Measurements from ENCODE around the gene BIRC3.
"Not testable (repeated sequence)": the region's sequence is repeated elsewhere in the genome, so short reads cannot be mapped to it uniquely, and the experiment has no call there.

Gene BIRC3

DNA sequence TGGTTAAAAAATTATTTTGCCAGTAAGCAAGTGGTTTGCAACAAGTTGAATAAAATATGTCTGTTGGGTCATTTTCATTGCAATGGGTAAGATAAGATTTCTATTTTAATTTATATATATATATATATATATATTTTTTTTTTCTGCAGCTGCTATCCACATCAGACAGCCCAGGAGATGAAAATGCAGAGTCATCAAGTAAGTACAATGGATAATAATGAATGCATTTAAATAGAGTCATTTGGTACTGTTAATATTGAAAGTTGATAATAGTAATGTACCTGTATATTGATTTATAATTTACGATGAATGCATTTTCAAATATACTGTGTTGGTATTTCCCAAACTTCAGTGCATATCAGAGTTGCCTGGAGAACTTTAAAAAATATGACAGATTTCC is 11.5 kb downstream of the BIRC3 start:
- no peak for DNase-seq

DNA sequence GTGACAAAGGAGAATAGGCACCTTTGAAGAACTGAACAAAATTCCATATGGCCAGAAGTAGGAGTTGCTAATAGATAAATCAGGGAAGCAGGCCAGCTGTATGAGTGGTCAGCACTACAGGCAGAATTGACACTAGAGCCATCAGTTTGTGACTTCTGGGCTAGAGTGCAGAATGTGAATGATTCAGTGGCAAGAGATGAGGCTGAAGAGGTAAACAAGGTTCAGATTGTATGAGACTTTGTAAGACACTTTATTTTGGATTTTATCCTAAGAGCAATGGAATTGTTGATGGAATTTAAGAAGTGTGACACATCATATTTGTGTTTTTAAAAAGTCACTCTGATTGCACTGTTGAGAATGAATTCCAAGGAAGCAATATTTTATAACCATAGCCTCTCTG is 12.9 kb downstream of the BIRC3 start:
- no peak for DNase-seq

DNA sequence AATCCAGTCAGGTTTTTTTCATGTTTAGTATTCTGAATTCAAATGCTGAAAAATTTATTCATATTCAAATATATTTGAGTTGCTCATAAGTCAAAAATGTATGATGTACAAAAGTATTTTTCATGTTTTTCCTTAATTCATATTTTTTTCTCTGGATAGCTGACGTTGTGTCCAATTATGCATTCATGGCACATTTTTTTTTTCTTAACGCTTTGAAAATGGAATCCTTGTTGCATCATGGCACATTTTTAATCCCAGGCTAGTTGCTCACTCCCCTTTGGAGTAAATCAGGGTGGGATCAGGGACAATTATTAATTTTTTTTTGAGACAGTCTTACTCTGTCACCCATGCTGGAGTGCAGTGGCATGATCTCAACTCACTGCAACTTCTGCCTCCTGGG is 14.1 kb downstream of the BIRC3 start:
- no peak for DNase-seq

DNA sequence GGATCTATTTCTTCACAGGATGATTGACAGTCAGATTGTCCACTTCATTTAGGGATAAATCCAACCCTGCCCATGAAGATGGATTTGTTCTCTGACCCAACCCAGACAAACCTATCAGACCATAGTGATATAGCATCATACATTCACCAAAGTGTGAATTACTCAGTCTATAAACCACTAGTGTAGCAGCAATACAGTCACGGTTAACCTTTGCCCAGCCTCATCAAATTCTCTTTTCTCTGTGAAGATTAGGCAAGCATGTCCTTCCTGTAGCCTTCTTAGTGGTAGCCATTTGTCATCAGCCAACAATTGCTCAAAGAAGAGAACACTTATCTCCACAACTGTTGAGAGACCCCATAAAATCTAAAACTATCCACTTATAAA is 15.3 kb downstream of the BIRC3 start:
- DNase-seq = no peak

GRCh38 chr11:102338479-102339010 is 21.3 kb downstream of the BIRC3 start:
- DNase-seq = no peak

- not testable (repeated sequence) for DNase-seq
Measured at GRCh38 chr11:102341311-102341710, 24.0 kb downstream of the BIRC3 start.

GRCh38 chr11:102341844-102342318 is 24.6 kb downstream of the BIRC3 start:
- peak; percentile 90 to 95 for DNase-seq

DNA sequence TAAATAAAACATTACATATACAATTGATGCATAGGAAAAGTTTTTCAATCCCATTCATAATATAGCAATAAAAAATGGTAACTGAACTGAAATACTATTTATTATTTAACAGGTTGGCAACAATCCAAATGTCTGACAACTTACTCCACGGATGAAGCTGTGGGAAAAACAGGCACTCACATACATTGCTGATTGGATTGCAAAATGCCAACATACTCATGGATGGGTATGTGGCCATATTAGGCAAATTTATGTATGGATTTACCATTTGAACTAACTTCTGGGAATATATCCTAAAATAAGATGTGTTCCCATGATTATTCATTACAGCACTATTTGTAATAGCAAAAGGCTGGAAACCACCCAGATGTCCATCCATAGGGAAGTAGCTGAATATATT is 26.5 kb downstream of the BIRC3 start:
- peak in 1 of 2 experiments; percentile 44 for DNase-seq

DNA sequence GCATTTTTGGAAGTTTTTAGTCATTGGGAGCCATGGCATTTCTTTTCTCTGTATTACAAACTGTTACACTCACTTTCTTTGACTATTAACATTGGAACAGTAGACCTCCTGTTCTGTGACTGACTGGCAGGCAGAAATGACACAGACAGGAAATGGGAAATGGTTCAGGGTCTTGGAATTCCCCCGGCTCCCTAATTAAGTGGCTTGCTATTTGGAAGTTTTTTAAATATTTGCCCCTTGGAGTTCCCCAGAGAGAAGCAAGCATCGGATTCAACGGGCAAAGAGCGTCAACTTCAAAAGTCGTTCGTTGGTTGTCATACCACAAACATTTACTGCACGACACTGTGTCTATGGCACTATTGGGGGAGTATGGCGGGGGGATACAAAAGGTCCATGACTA is 28.6 kb downstream of the BIRC3 start:
- peak; percentile 77 to 79 for DNase-seq

DNA sequence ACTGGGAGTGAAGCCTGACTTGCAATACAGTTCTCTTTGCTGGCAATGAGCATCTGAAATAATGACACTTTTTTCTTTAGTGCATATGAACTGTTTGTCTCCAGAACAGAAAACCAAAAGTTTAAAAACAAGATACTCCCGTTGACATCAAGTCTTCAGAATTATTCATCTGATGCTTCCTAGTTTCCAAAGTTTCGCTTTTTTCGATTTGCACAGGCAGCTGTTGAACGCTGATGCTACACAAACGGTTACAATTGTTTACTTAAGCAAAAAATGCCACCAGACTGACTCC is 29.1 kb downstream of the BIRC3 start:
- DNase-seq = no peak

- peak; percentile 97 to 99 for DNase-seq
Measured at GRCh38 chr11:102346748-102347461, 29.6 kb downstream of the BIRC3 start, which contains the start of gene BIRC2. TSS of gene BIRC2 (plus strand) at chr11:102347214. CDS start at chr11:102349855, 2,641 bp downstream.

DNA sequence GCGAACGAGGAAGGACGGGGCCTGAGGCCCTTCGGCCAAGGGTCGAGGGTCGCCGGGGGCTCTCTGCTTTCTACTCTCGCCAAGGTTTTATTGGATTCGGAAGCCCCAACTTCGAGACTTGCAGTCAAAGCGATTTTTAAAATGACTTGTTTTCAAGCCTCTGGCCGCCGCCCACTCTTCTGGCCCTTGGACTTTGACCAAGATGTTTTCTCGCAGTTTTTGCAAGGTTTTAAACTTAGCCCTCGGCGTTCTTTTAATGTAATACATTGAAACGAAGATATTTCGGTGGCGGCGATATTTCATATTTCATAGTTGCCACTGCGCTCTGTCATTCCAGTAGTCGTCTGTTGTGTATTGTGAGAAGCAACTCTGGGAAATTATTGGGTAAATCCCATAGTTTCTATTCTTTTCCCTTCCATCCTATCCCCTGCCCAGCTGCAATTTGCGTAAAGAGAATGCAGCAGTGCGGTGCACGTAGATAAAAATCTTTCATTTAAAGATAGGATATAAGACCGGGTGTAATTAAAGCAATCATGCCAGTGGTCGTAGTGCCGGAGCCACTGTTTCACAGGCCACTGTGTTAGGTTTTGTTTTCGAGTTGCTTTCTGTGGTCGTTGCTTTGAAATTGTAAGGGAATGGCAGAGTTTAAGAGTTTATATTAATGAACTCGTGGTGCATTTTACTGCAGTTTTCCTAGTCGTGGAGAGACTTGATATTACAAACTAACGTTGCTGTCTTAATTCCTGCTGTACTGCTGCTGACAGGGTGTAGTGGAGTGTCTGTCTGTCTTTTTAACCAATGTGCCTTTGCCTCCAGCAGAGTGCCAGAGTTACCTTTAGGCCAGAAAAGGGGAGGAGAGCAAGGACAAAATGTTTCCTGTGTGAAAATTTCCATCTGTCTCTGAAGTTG is 30.4 kb downstream of the BIRC3 start:
- DNase-seq = peak; percentile 70 to 79

- DNase-seq = no peak
Measured at GRCh38 chr11:102357116-102357515, 39.8 kb downstream of the BIRC3 start.

- DNase-seq = no peak
Measured at GRCh38 chr11:102359372-102359771, 42.1 kb downstream of the BIRC3 start.

- DNase-seq = no peak
Measured at GRCh38 chr11:102360681-102361080, 43.4 kb downstream of the BIRC3 start.

DNA sequence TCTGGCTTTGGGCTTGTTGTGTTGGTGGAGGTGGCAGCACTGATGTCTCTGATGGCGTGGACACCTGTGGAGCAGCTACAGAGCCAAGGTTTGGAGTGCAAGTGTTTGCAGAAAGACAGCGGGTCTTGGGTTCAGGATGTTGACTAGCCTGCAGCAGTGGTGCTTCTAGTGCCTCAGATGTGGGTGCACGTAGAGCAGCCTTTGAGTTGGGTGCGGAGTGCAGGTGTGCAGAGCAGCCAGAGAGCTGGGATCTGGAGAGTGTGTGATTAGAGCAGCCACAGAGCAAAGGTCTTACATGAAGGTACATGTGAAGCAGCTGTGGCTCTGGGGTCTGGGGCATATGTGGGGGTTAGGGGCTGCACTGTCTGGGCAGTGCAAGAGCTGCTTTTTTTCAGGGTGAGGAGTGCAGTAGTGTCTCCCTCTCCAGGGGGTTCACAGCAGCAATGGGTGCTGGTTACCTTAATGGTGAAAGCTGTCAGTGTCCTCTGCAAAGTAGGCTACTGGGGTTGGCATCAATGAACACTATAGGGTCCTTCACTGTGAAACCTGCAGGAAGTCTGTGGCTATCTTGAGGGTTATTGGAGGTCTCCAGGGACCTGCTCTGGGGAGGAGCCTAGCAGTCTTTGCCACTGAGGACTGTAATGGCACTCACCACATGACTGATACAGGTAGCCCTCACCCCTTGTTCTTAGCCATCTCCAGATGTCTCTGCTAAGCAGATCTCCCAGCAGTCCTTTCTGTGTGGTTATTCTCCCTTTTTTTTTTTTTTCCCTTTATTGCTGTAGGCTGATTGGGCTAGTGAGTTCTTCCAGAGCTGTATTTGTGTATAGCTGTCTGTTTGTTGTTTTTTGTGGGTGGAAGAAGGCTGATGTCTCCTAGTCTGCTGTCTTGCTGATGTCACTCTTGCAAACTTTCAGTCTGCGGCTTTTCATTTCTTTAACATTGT is 44.1 kb downstream of the BIRC3 start:
- DNase-seq = no peak

- DNase-seq = no peak
Measured at GRCh38 chr11:102364991-102365390, 47.7 kb downstream of the BIRC3 start.

- peak in 1 of 2 experiments; percentile 38 for DNase-seq
Measured at GRCh38 chr11:102367364-102367763, 50.1 kb downstream of the BIRC3 start.

DNA sequence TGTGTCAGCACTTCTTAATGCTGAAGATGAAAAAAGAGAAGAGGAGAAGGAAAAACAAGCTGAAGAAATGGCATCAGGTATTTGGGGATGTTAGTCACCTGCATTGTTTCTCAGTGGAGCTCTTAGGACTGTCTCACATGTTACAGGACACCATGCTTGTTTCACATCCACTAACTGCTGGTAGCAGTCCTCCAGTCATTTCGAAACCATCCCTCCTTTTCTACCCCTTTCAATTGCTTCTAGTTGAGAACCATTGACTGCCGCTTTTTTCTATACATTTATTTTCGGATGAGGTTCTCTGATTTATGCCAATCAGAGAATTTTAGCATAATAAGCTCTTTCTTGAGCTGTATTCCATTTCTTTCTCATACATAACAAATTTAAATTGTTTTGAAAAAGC is 51.2 kb downstream of the BIRC3 start:
- no peak for DNase-seq

GRCh38 chr11:102374633-102375424 is 57.5 kb downstream of the BIRC3 start:
- DNase-seq = not testable (repeated sequence)

GRCh38 chr11:102375720-102376399 is 58.6 kb downstream of the BIRC3 start:
- DNase-seq = no peak

Data from NCI-H526 (cell line).